DND-41 (cell line): ENCODE data around the gene MDK.

Experiments
- ATAC-seq: fragments of 200-7000 bp; cut with Tn5 transposase; 3 replicates; pipeline ENCODE4 v1.9.1; 2021; ENCODE audit warnings: low read depth; ENCODE audit not compliant: insufficient read depth
- DNase-seq: peaks from one replicate; pipeline ENCODE4 v3.0.0-alpha.2; 2020
- H2AFZ ChIP-seq: 2 replicates; pipeline ENCODE4 v1.6.0; 2012; ENCODE audit warnings: low read depth, low read length
- H3K27ac ChIP-seq: 2 replicates; pipeline ENCODE4 v1.5.1; 2012; ENCODE audit warnings: low read length, inconsistent platforms
- H3K27me3 ChIP-seq: fragments of 200-600 bp; sonication (generic); 2 replicates; pipeline ENCODE4 v1.6.0; 2012; ENCODE audit warnings: low read length, mild to moderate bottlenecking, inconsistent platforms; ENCODE audit not compliant: insufficient read depth, poor library complexity
- H3K36me3 ChIP-seq: 2 replicates; pipeline ENCODE4 v1.5.1; 2012; ENCODE audit warnings: low read length, inconsistent platforms; ENCODE audit not compliant: insufficient read depth
- H3K4me1 ChIP-seq: 2 replicates; pipeline ENCODE4 v1.5.1; 2012; ENCODE audit warnings: mild to moderate bottlenecking, low read length; ENCODE audit not compliant: insufficient read depth
- H3K4me2 ChIP-seq: 2 replicates; pipeline ENCODE4 v1.6.0; 2012; ENCODE audit warnings: mild to moderate bottlenecking, moderate library complexity, low read length, inconsistent platforms; ENCODE audit not compliant: insufficient read depth
- H3K4me3 ChIP-seq, 2 experiments: fragments of 200-600 bp in 1 of 2; shearing (Covaris generic) in 1 of 2; 2 replicates each; pipeline ENCODE4 v1.5.1; 2012 to 2016; ENCODE audit warnings: inconsistent platforms in 2 of 2, low read length in 2 of 2, mild to moderate bottlenecking in 2 of 2, low read depth in 1 of 2, moderate library complexity in 1 of 2
- H3K79me2 ChIP-seq: 2 replicates; pipeline ENCODE4 v1.6.0; 2012; ENCODE audit warnings: low read length, inconsistent platforms; ENCODE audit not compliant: insufficient read depth
- H3K9ac ChIP-seq: 2 replicates; pipeline ENCODE4 v1.6.0; 2012; ENCODE audit warnings: low read depth, mild to moderate bottlenecking, inconsistent platforms, low read length, moderate library complexity
- H3K9me3 ChIP-seq: 2 replicates; pipeline ENCODE4 v1.5.1; 2012; ENCODE audit warnings: low read length, moderate library complexity, mild to moderate bottlenecking, inconsistent platforms; ENCODE audit not compliant: insufficient read depth, severe bottlenecking
- H4K20me1 ChIP-seq: 2 replicates; pipeline ENCODE4 v1.6.0; 2012; ENCODE audit warnings: low read length; ENCODE audit not compliant: insufficient read depth
- EZH2 ChIP-seq: IDR thresholded peaks from 3 replicates; pipeline ENCODE4 v1.6.1; 2012; ENCODE audit warnings: borderline replicate concordance, low read depth, mild to moderate bottlenecking, moderate library complexity, low read length, inconsistent platforms; ENCODE audit not compliant: severe bottlenecking
- TF ChIP-seq, protein P1 (sequence below): IDR thresholded peaks from 2 replicates; pipeline ENCODE4 v1.5.1; 2012; ENCODE audit warnings: borderline replicate concordance, low read length, moderate library complexity, mild to moderate bottlenecking; ENCODE audit not compliant: poor library complexity, severe bottlenecking; ENCODE audit errors: extremely low read depth

The MDK gene

DNA sequence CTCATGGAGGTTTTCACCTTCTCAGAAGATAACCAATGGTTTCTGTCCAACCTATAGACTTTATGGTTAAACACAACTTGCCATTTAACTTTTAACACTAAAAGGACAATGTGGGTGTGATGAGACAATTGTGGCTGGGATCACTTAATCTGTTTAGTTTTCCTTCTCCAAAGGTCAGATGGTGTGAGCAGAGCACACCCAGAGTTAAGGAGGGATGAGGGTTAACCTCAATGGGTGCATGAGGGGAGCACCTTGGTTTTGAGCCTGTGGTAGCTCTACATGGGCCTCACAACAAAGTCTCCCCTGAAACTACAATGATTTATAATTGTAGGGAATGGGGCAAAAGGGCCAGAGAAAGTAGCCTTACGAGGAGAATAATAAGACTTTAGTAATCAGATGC, 39.0 kb downstream of the MDK start:
- no peaks in the 10 kb centered on the region for H3K9me3 ChIP-seq
- H3K4me1 ChIP-seq, result peaks cover 12% of the 10 kb centered on the region
- H3K79me2 ChIP-seq, result no peaks in the 10 kb centered on the region
- peaks cover 76% of the 10 kb centered on the region for H3K36me3 ChIP-seq
- H2AFZ ChIP-seq, result no peak overlapping the region
- no peaks in the 10 kb centered on the region for H3K27me3 ChIP-seq
- TF ChIP-seq, protein P1, sequence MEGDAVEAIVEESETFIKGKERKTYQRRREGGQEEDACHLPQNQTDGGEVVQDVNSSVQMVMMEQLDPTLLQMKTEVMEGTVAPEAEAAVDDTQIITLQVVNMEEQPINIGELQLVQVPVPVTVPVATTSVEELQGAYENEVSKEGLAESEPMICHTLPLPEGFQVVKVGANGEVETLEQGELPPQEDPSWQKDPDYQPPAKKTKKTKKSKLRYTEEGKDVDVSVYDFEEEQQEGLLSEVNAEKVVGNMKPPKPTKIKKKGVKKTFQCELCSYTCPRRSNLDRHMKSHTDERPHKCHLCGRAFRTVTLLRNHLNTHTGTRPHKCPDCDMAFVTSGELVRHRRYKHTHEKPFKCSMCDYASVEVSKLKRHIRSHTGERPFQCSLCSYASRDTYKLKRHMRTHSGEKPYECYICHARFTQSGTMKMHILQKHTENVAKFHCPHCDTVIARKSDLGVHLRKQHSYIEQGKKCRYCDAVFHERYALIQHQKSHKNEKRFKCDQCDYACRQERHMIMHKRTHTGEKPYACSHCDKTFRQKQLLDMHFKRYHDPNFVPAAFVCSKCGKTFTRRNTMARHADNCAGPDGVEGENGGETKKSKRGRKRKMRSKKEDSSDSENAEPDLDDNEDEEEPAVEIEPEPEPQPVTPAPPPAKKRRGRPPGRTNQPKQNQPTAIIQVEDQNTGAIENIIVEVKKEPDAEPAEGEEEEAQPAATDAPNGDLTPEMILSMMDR, result no peak
- no peak for TF ChIP-seq EZH2
- no peak overlapping the region for H3K4me2 ChIP-seq
- ATAC-seq (no peak), DNase-seq (no peak)
- no peak overlapping the region for H3K9ac ChIP-seq
- H4K20me1 ChIP-seq, result 0 out of 2 replicates have a peak, but pooled peaks cover 3% of the 10 kb centered on the region
- no peak overlapping the region for H3K27ac ChIP-seq
- no peak overlapping the region for H3K4me3 ChIP-seq

DNA sequence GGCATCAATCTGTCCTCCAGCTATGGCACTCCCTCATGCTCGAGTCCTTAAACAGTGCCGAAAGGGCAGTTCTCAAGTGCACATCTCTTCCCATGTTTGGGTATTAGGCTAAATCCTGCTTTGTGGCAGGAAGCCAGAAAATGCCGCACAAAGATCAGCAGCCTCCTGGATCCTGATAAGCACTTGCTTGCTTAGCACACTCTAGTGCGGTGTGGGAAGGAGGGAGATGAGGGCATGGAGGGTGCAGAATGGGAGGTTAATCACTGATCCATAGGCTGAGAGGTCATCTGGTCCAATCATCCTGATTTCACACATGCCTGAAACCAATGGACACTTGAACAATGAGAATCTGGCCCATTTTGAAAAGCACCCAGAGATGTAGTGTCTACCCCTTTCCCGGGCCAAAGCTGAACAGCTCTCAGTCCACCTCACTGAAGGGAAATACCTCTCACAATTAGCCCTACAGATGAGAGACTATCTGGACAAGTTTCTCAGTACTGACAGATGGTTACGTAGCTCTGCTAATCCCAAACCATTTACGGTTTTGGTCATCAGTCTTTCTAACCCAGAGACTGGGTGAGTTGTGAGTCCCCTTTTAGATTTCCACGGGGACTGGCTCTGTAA, 39.9 kb downstream of the MDK start:
- H4K20me1 ChIP-seq, result 0 out of 2 replicates have a peak, but pooled peaks cover 3% of the 10 kb centered on the region
- H3K27ac ChIP-seq, result no peak overlapping the region
- ATAC-seq (no peak), DNase-seq (no peak)
- no peak overlapping the region for H3K4me2 ChIP-seq
- H3K36me3 ChIP-seq, result peaks cover 72% of the 10 kb centered on the region
- no peak overlapping the region for H2AFZ ChIP-seq
- H3K4me3 ChIP-seq, result no peak overlapping the region
- H3K27me3 ChIP-seq, result no peaks in the 10 kb centered on the region
- no peaks in the 10 kb centered on the region for H3K9me3 ChIP-seq
- H3K9ac ChIP-seq, result no peak overlapping the region
- no peaks in the 10 kb centered on the region for H3K79me2 ChIP-seq
- no peak for TF ChIP-seq EZH2
- TF ChIP-seq, protein P1, result no peak
- peaks cover 3% of the 10 kb centered on the region; the same call in 1 of the 2 replicates for H3K4me1 ChIP-seq

DNA sequence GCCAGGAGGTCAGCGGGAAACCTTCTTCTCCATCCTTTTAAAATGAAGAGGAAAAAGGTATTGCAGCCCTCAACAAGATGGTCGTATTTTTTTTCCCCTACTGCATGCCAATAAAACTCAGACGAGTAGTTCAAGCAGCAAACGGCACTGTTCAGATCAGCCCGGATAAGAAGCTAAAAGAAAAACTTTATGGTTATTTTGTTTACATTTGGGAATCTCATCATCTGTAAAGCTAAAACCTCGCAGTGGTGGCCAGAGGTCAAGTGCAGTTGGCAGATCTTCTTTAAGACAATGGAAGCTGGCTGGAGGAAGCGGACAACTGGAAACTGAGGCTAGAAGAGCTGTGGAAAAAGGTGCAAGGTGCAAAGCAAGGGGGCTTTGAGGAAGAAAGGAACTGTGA, 41.1 kb downstream of the MDK start:
- H3K79me2 ChIP-seq, result no peaks in the 10 kb centered on the region
- no peaks in the 10 kb centered on the region for H3K9me3 ChIP-seq
- H3K9ac ChIP-seq, result no peak overlapping the region
- no peaks in the 10 kb centered on the region for H4K20me1 ChIP-seq
- H2AFZ ChIP-seq, result no peak overlapping the region
- H3K27me3 ChIP-seq, result no peaks in the 10 kb centered on the region
- ATAC-seq (no peak), DNase-seq (no peak)
- no peak overlapping the region for H3K4me2 ChIP-seq
- no peak overlapping the region for H3K27ac ChIP-seq
- no peaks in the 10 kb centered on the region for H3K4me1 ChIP-seq
- peaks cover 65% of the 10 kb centered on the region for H3K36me3 ChIP-seq
- TF ChIP-seq, protein P1, result no peak
- no peak for TF ChIP-seq EZH2
- no peak overlapping the region for H3K4me3 ChIP-seq
